Measurements from ENCODE around the gene SMYD1.
"Not testable (repeated sequence)": the region's sequence is repeated elsewhere in the genome, so short reads cannot be mapped to it uniquely, and the experiment has no call there.

SMYD1 gene

DNA sequence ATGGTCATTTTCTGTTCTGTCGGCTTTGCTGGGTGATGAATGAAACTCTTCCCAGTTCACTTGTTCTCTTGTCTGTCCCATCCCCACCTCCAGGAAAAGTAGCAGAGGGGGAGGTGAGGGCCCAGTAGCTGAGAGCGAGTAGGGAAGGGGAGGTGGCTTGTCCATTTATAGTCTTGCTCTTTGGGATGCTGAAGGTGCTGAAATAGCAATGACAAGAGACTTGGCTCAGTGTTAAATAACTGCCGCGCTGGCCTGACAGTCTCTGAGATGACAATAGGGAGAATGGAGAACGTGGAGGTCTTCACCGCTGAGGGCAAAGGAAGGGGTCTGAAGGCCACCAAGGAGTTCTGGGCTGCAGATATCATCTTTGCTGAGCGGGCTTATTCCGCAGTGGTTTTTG lies at the start of gene SMYD1:
TSS of gene SMYD1 (plus strand) at position 228 of the 400 bp plus-strand sequence. CDS start at position 268, 40 bp downstream.
- no peak for DNase-seq

DNA sequence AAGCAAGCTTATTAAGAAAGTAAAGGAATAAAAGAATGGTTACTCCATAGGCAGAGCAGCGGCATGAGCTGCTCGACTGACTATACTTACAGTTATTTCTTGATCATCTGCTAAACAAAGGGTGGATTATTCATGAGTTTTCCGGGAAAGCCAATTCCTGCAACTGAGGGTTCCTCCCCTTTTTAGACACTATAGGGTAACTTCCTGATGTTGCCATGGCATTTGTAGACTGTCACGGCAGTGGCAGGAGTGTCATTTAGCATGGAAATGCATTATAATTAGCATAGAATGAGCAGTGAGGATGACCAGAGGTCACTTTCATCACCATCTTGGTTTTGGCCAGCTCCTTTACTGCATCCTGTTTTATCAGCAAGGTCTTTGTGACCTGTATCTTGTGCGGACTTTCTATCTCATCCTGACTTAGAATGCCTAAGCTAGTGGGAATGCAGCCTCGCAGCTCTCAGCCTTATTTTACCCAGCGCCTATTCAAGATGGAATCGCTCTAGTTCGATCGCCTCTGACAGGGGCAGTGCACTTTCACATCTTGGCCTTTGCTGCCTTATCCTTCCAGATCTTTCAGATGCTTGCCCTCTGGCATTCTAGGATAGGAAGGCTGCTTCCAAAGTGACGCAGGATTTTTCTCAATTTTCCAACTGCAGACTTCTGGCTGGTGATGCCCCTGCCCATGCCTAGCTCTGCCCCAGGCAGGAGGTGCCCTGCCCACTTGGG lies 49.4 kb upstream of the SMYD1 start:
- not testable (repeated sequence) for DNase-seq

DNA sequence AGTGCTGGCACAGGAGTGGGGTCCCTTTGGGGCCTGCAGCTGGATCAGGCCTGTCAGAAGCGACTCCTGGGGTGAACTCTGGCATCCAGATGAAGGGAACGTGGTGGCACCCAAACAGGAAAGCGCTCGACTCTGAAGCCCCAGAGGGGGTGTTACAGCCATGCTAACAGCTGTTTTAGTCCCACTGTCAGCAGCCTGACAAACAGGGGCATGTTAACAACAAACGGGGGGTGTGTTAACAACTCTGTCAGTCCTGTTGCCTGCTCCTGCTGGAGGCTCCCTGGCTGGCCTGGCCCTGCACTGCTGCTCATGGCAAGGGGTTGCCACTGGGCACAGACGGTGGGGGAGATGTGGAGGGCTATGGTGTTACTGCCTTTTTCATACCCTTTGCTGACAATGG lies 48.7 kb upstream of the SMYD1 start:
- DNase-seq: no peak

DNA sequence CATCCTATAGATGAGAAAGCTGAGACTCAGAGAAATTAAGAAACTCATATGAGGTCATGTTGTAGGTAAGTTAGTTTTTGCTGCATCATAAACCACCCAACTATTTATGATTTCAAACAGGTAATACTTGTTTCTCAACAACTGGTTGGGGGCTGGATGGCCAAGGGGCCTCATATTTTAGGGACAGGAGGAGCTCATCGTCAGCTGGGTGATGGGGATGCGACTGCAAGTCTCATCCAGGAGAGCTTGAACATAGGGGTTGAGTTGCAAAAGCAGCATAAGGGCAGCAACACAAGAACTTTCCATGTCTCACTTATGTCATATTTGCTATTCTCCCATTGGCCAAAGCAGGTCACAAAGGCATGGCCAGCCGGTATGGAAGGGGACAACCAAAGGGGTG lies 47.6 kb upstream of the SMYD1 start:
- no peak for DNase-seq

DNA sequence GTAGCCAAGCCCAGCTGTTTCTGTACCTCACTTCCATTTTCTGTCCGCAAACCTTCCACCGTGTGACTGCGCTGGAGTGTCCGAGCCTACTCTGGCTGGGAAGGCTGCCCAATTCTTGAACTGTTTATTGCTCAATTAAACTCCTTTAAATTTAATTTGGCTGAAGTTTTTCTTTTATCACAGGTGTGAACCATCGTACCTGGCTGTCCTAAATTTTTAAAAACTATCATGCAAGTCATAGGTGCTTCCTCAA lies 45.0 kb upstream of the SMYD1 start:
- DNase-seq: no peak

DNA sequence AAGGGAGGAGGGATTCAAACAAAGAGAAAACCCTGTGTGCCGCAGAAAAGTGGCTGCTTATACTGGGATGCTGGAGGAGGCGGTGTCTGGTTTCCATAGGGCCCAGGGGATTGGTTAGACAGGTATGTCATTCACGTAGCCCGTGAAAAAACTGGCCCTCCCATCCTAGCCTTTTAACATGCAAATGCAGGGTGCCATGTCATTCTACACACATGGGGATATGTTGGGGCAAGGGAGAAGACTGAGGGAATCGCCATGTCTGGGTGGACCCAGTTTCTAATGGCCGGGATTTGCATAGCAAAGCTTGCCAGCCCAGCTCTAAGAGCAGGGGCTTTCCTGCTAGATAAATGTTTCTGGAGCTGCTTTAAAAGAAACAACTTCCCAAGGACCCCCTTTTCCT lies 43.1 kb upstream of the SMYD1 start:
- no peak for DNase-seq

DNA sequence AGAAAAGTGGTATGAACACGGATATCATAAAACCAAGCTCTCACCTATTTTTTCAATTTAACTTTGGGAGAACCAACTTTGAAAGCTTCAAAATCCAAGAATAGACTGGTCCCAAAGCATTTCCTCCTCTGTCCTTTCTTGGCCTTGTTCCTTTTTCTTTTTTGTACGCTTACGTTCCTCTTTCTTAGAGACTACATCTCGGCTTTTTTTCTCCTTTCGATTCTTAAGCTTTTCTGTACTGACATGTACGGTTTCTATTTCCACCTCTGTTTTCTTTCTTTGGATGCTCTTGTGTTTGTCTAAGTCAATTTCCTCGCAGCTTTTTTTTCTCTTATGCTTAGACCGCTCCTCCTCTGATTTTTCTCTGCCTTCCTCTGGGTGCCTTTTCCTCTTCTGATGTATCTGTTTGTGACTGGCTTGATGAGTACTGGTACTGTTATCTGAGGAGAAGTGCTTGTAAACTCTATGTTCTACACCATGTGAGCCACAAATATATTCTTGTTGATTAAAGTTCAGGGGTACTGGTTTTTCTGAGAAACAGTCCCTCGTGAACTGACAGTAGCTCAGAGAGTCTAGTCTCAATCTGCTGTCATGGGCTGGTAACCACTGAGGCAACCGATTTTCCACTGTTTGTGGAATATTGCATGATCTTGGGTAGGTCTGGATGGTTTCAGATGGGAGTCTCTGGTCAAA lies 39.8 kb upstream of the SMYD1 start:
- DNase-seq: no peak

DNA sequence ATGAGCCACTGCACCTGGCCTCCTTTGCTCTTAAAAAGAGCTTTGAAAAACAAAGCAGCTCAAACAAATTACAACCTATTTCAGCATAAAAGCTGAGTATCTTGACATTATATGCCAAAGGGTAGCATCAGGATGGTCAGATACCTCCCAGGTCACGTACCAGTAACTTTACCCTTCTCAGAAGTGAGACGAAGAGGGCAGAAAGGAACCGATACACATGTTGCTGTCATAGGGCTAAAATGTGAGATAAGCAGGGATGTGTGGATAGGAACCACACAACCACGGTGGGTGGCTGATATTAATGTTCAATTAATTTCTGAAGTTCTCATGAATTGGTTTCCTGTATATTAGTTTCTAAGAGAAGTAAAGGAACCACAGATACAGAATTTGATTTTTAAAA lies 38.7 kb upstream of the SMYD1 start:
- no peak for DNase-seq

DNA sequence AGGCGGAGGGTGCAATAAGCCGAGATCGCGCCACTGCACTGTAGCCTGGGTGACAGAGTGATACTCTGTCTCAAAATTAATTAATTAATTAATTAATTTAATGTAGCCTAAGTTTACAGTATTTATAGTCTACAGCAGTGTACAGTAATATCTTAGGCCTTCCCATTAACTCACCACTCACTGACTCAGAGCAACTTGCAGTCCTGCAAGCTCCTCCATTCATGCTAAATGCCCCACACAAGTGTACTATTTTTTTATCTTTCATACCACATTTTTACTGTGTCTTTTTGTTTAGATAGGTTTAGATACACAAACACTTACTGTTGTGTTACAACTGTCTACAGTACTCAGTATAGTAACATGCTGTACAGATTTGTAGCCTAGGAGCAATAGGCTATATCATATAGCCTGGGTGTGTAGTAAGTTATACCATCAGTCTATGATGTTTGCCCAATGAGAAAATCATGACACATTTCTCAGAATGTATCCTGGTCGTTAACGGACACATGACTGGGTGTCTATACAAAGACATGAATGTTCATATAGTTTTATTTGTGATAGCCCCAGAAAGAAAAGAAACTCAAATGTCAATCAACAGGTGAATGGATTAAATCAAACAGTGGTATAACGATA lies 35.4 kb upstream of the SMYD1 start:
- no peak for DNase-seq

DNA sequence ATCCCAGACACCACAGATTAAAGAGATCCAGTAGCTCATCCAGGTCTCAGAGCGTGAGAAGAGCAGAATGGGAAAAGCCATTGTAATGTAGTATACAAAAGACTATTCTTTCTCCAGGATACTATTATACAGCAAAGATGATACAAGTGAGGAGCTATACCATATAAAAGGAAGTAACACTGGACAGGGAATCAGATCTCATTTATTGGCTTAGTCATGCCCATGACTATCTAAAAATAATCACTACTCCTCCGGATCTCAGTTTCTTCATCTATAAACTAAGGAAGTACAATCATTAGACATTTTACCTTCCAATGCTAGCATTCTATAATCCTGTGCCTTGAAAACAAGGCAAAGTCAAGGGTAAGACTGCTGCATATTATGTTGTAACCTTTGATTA lies 31.4 kb upstream of the SMYD1 start:
- DNase-seq: no peak

DNA sequence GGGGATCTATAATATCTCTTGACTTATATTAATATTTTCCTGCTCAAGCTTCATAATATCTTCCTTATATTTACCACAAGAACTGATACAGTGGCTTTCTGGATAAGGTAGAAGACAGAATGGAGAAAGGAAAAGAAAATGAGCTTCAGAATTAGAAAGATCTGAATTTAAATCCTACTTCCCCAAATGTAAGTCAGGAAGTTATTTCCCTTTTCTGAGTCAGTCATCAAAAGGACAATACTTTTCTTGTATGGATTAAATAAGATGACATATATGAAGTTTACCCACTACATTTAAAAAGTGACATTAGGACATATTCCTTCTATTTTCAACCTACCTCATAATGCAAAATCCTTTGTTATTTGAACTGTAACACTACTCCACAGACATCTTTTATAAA lies 31.0 kb upstream of the SMYD1 start:
- no peak for DNase-seq

DNA sequence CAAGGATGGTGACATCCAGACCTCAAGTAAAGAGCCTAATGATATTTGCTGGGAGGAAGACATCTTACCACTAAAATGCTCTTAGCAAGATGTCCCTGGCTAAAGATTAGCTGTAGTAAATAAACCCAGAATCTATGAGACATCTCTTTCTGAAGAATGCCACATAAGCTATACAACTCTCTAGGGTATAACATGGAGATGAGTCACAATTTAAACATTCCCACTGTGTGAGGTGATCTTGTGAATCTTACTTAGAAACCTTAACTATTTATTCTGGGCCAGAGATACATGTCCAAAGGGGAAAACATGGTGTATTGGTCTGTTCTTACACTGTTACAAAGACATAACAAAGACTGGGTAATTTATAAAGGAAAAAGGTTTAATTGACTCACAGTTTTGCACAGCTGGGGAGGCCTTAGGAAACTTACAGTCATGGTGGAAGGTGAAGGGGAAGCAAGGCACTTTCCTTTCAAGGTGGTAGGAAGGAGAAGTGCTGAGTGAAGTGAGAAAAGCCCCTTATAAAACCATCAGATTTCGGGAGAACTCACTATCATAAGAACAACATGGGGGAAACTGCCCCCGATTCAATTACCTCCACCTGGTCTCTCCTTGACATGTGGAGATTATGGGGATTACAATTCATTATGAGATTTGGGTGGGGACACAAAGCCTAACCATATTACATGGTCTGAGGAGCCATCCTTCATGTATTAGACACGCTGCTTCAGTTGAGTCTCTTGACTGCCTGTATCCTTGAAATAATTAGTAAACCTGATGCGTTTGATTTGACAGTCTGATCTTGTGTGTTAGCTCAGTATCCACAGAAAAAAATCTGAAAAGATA lies 29.1 kb upstream of the SMYD1 start:
- peak; percentile 92 for DNase-seq

DNA sequence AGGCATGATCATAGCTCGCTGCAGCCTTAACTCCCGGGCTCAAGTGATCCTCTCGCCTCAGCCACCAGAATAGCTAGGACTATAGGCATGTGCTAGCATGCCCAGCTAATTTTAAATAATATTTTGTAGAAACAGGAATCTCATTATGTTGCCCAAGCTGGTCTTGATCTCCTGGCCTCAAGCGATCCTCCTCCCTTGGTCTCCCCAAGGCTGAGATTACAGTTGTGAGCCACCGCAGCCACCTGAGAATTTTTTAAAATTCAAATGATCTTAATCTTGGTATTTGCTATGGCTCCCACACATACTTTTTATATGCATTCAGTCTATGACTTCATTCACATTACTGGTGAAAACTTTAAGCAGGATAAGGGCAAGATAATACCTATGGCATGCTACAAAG lies 25.1 kb upstream of the SMYD1 start:
- DNase-seq: no peak

DNA sequence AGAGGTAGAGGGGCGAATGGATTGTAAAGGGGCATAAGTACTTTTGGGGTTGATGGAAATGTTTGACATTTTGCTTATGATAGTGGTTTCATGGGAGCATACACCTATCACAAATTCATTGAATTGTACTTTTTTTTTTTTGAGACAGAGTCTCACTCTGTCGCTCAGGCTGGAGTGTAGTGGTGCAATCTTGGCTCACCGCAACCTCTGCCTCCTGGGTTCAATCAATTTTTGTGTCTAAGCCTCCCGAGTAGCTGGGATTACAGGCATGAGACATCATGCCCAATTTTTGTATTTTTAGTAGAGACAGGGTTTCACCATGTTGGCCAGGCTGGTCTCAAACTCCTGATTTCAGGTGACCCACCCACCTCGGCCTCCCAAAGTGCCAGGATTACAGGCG lies 22.1 kb upstream of the SMYD1 start:
- not testable (repeated sequence) for DNase-seq

DNA sequence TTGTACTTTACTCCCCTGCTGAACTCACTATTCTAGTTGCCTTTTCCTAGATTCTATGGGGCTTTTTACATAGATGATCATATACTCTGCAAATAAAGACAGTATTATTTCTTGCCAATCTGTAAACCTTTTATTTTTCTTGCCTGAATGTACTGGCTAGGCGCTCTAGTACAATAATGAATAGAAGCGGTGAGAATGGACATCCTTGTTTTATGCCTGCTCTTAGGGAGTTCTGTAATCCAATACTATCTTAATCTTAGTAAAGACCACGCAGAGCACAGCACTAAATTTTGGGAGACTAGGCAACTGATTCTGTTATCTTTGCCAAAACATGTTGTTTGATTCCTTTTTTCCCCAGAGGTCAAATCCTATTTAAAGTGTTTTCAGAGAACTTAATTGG lies 19.1 kb upstream of the SMYD1 start:
- DNase-seq: no peak

DNA sequence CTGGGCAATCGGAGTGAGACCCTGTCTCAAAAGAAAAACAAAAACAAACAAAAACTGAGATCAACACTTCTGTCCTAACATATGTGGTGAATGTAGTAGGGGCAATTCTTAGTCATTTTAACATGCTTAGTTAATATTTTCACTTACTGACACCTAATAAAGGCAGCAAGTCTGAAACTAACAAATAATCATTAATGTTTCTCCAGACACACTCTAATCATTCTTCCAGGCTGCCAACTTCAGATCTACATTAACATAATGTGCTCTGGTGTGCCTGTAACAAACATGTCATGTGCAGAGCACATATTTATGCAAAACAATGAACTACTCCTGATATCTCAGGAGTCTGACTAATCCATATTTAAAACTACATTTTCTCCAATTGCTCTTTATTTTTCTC lies 18.0 kb upstream of the SMYD1 start:
- no peak for DNase-seq

DNA sequence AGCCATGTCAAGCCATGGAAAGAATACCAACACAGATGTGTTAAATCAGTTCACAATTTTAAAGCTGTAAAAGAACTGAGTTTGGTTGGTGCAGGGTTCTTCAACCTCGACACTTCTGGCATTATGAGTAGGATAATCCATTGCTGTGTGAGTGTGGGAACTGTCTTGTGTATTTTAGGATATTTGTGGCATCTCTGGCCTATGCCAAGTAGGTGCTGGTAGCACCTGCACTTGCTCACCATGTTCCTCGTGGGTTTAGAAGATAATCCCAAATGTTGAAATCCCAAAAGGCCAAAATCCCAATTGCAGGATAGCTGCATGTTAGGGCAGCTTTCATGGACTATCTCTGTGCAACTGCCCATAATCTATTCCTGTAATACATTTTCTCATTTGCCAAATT lies 15.8 kb upstream of the SMYD1 start:
- no peak for DNase-seq

DNA sequence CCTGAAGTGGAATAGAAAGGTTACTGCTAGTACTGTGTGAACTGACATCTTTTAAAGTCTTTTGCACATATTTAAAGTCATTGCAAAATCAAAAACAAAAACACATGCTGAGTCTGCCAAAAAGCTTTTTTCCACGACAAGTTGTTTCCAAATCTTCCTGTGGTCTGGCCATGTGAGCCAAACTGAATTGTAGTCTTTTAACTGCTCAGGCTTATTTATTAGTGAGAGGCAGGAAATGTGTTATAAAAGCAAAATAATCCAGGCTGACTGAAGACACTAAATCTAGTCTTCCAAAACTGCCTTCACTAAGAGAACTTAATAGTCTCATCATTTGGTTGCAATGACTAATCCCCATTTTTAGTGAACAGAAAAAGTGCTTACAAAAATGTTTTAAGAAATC lies 14.3 kb upstream of the SMYD1 start:
- DNase-seq: no peak

DNA sequence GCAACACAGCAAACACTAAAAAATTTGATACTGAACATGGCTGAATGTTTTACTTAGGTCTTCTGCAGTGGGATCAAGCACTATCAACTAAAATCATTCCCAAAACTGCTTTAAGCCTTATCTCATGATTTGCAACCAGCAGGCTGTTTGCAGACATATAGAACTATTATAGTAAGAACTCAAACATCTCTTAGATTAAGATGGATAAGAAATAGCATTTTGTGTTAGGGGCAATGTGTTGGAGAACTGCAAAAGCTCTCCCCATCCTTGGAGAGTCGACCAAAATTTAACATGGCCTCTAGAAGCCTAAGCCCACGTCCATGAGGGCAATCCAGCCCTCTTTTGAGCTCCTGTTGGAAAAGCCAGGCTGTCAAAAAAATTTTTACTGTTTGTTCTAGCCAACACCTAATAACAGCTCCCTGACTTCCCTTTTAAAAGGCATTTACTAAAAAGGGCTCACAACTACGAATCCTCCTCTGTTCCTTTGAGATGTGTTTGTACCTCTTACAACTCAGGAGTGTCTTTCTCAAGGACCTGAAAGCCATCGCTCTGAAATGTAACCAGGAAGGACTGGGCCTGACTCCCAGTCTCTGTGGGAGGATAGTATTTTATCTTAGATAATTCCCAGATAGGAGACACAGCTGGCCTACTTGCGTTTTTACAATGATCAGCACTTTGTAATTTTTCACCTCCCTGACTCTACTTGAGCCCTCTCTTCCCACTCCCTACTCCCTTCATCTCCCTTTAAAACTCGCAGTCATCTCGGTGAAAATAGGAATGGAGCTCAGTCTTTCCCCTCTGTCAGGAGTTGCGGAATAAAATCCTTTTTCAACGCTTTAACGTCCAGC lies 13.5 kb upstream of the SMYD1 start:
- DNase-seq: no peak

DNA sequence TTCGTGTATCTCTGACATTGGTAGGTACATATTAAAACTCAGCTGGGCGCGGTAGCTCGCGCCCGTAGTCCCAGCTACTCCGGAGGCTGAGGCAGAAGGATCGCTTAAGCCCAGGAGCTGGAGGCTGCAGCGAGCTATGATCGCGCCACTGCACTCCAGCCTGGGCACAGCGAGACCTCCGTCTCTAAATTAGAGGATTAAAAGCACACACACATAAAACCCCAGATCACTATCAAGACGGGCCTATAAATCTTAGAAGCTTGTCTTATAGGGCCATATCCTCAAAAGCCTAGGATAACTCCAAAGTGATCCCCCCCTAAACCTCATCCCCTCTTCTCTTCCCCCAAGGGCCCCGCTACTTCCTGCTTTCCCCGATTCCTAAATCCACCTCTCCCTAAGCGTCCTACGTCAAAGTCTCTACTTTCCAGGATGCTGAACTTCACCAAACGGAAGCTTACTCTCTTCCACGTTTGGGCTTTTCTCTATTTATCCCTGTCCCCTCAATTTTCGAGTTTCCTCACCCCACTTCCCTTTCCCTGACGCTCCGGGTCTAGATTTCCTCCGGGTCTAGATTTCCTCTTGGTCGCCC lies 12.7 kb upstream of the SMYD1 start:
- peak; percentile 44 for DNase-seq

DNA sequence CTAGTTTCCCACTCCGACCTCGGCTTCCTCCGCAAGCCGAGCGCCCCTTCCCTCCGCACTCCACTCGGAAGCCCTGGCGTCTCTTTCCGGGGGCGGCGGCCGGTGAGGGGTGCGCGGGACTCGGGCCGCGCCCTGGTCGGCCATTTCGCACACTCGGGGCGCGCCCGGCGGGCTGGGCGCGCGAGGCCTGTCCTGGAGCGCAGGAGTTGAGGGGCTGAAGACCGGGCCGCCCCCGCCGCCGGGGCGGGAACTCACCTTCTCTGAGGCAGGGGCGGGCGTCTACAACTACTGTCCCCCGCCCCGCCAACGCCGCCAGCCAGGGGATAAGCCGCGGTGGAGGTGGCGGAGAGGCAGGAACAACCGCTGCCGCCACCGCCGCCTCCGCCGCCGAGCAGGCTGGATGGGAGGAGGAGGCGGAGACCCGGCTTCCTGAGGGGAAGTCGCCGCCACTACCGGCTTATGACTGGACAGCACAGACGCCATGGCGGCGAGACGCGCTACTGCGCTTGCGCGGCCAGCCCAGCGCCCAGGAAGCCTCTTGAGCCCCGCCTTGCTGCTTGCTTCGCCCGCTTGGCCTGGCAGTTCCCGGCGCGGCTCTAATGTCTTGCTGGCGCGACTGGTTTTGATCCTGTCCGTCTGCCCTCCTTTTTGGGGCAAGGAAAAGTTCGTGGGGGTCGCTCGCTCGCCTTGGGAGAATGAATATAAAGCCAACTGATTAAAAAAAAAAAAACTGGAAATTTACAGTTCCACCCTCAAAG lies 12.1 kb upstream of the SMYD1 start, which contains the start of gene KRCC1:
TSS of gene KRCC1 (minus strand) at position 413 of the 758 bp plus-strand sequence. CDS start 27,220 bp downstream, outside the sequence.
- DNase-seq: peak; percentile 91

All from HCEC 1CT (cell line).